ENCODE measurements around the gene ANKMY1.

DNA sequence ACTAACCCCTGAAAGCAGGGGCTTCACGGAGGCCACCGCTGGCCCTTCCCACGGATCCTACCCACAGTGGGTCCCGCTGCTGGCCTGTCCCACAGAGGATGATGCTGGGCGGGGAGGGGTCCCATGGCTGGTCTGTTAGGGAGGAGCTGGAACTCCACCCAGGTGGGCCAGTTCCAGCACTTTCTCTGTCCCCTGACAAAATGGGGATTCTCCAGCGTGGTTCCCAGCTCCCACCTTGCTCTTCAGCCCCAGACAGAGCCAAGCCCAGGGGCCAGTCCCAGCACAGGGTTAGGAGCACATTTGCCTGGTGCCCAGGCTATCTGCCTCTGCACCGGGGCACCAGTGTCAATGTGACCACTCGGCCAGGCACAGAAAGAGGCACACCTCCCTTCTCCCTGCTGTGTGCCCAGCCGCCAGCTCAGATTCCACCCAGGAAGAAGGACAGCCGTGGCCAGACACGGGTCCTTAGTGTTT, 50.0 kb downstream of the ANKMY1 start:
- TF ChIP-seq, protein P1, sequence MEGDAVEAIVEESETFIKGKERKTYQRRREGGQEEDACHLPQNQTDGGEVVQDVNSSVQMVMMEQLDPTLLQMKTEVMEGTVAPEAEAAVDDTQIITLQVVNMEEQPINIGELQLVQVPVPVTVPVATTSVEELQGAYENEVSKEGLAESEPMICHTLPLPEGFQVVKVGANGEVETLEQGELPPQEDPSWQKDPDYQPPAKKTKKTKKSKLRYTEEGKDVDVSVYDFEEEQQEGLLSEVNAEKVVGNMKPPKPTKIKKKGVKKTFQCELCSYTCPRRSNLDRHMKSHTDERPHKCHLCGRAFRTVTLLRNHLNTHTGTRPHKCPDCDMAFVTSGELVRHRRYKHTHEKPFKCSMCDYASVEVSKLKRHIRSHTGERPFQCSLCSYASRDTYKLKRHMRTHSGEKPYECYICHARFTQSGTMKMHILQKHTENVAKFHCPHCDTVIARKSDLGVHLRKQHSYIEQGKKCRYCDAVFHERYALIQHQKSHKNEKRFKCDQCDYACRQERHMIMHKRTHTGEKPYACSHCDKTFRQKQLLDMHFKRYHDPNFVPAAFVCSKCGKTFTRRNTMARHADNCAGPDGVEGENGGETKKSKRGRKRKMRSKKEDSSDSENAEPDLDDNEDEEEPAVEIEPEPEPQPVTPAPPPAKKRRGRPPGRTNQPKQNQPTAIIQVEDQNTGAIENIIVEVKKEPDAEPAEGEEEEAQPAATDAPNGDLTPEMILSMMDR (IDR thresholded peaks at IDR 0.05) = no peak
- TF ChIP-seq ZFX (IDR thresholded peaks at IDR 0.05; ENCODE audit: borderline replicate concordance) = no peak

Data from 22Rv1 (cell line).